PC-9 (cell line): ENCODE measurements around the gene ARV1. TPM values are rescaled to one million over a fixed set of nuclear protein-coding genes. Genes with fewer than 3 reads are reported as not detected.

Experiments used
- BruUV-seq: library from RNA; stranded (reverse); fragments of 400-500 nt; replicated peaks from 2 replicates; lab custom pipeline; 2021; lab: Mats Ljungman, UMichigan
- CTCF ChIA-PET: fragments of 300-600 bp; sonication (Branson Sonifier 250); formaldehyde crosslinking; loops from one replicate; lab custom pipeline; 2022; ENCODE audit warnings: antibody characterized with exemption; lab: Charles Lee
- POLR2A ChIA-PET: fragments of 300-600 bp; sonication (Branson Sonifier 250); formaldehyde crosslinking; loops from one replicate; lab custom pipeline; 2022; ENCODE audit warnings: antibody characterized with exemption; ENCODE audit not compliant: unreplicated experiment; lab: Charles Lee
- DNase-seq, 2 experiments: peaks; one replicate each; pipeline versions ENCODE4 v3.0.0 to v3.0.0-alpha.2; 2015 to 2022; ENCODE audit warnings: mixed read lengths in 1 of 2
- H2AFZ ChIP-seq: fragments of 200-600 bp; sonication (generic); 2 replicates; pipeline ENCODE4 v1.8.1; 2017; ENCODE audit warnings: antibody characterized with exemption
- H3F3A ChIP-seq: fragments of 200-600 bp; sonication (generic); 2 replicates; pipeline ENCODE4 v1.8.1; 2017; ENCODE audit warnings: antibody characterized with exemption, mild to moderate bottlenecking, low read depth; ENCODE audit not compliant: insufficient read depth
- H3K27ac ChIP-seq: fragments of 200-600 bp; sonication (generic); 2 replicates; pipeline ENCODE4 v1.6.1; 2016; ENCODE audit warnings: mixed run types
- H3K27me3 ChIP-seq: fragments of 200-600 bp; sonication (generic); 2 replicates; pipeline ENCODE4 v1.6.1; 2016; ENCODE audit warnings: low read depth, mixed run types; ENCODE audit not compliant: insufficient read depth
- H3K36me3 ChIP-seq: fragments of 200-600 bp; sonication (generic); 2 replicates; pipeline ENCODE4 v1.6.1; 2016; ENCODE audit warnings: low read depth, mixed run types
- H3K4me1 ChIP-seq: fragments of 200-600 bp; sonication (generic); replicated peaks from 2 replicates; pipeline ENCODE4 v1.6.1; 2016; ENCODE audit warnings: mixed run types; ENCODE audit not compliant: insufficient read depth
- H3K4me2 ChIP-seq: fragments of 200-600 bp; sonication (generic); 2 replicates; pipeline ENCODE4 v1.6.1; 2017; ENCODE audit warnings: mixed run types
- H3K4me3 ChIP-seq: fragments of 200-600 bp; sonication (generic); 2 replicates; pipeline ENCODE4 v1.6.1; 2016; ENCODE audit warnings: mixed run types
- H3K79me2 ChIP-seq: fragments of 200-600 bp; sonication (generic); 2 replicates; pipeline ENCODE4 v1.6.1; 2017; ENCODE audit warnings: low read depth, mixed run types
- H3K9me2 ChIP-seq: fragments of 200-600 bp; sonication (generic); 2 replicates; pipeline ENCODE4 v1.8.1; 2017; ENCODE audit warnings: mild to moderate bottlenecking; ENCODE audit not compliant: insufficient read depth
- H3K9me3 ChIP-seq: fragments of 200-600 bp; sonication (generic); 2 replicates; pipeline ENCODE4 v1.8.1; 2016; ENCODE audit warnings: low read depth; ENCODE audit not compliant: insufficient read depth
- H4K20me1 ChIP-seq: fragments of 200-600 bp; sonication (generic); 2 replicates; pipeline ENCODE4 v1.8.1; 2017; ENCODE audit not compliant: insufficient read depth
- CTCF ChIP-seq: fragments of 200-600 bp; sonication (generic); conservative IDR thresholded peaks from 2 replicates; pipeline ENCODE4 v1.6.1; 2017; ENCODE audit warnings: mixed run types, antibody characterized with exemption, mild to moderate bottlenecking, moderate library complexity
- EZH2 ChIP-seq: fragments of 200-600 bp; sonication (generic); IDR thresholded peaks from 2 replicates; pipeline ENCODE4 v1.8.0; 2017; ENCODE audit warnings: antibody characterized with exemption, low read depth
- intact Hi-C: fragments of 100-400 bp; cut with micrococcal nuclease; formaldehyde crosslinking; loops from one replicate; pipeline ENCODE4 v1.10.0; 2022; ENCODE audit not compliant: unreplicated experiment
- total RNA-seq: library from RNA; stranded (reverse); gene quantifications from 2 replicates; pipeline ENCODE4 v1.2.3, GENCODE V29; 2021

The ARV1 gene
- total RNA-seq, 1 experiment from 2014 or later: 12.0 TPM

- no peak for TF ChIP-seq CTCF
- Histone ChIP-seq H3K9me3 (no peaks in the 10 kb centered on the region), H3K4me1 (no peaks in the 10 kb centered on the region), H3K36me3 (no peaks in the 10 kb centered on the region), H3K79me2 (no peaks in the 10 kb centered on the region), H2AFZ (no peak overlapping the region), H3K4me2 (no peak overlapping the region), H3F3A (no peaks in the 10 kb centered on the region), H3K4me3 (no peak overlapping the region), H4K20me1 (no peaks in the 10 kb centered on the region), H3K27me3 (peaks cover 28% of the 10 kb centered on the region), H3K9me2 (no peaks in the 10 kb centered on the region), H3K27ac (no peak overlapping the region)
- ChIA-PET POLR2A (no interaction called here), CTCF (no interaction called here)
- DNase-seq: no peak
- intact Hi-C loops: no loop called here
- no TSS peak for BruUV-seq
These were observed 57.5 kb downstream of the ARV1 start for GRCh38 chr1:231036416-231036815.

GRCh38 chr1:231037585-231038517 is 59.0 kb downstream of the ARV1 start:
- DNase-seq: no peak
- Histone ChIP-seq H3K9me2 (no peaks in the 10 kb centered on the region), H2AFZ (no peak overlapping the region), H3K9me3 (no peaks in the 10 kb centered on the region), H4K20me1 (no peaks in the 10 kb centered on the region), H3K4me1 (no peaks in the 10 kb centered on the region), H3K36me3 (no peaks in the 10 kb centered on the region), H3K4me3 (no peak overlapping the region), H3K79me2 (no peaks in the 10 kb centered on the region), H3K27me3 (peaks cover 28% of the 10 kb centered on the region), H3F3A (no peaks in the 10 kb centered on the region), H3K27ac (no peak overlapping the region), H3K4me2 (no peak overlapping the region)
- POLR2A ChIA-PET: no interaction called here
- intact Hi-C loops: no loop called here
- TF ChIP-seq EZH2 (no peak), CTCF (no peak)
- BruUV-seq: no TSS peak
- CTCF ChIA-PET: no interaction called here

GRCh38 chr1:231039161-231040018 is 60.5 kb downstream of the ARV1 start:
- TF ChIP-seq CTCF (no peak), EZH2 (no peak)
- Histone ChIP-seq H3K27ac (no peak overlapping the region), H3K27me3 (peaks cover 28% of the 10 kb centered on the region), H3K4me2 (peak overlapping the region; percentile 34; the same call in 1 of the 2 replicates), H3K36me3 (no peaks in the 10 kb centered on the region), H2AFZ (no peak overlapping the region), H4K20me1 (no peaks in the 10 kb centered on the region), H3F3A (no peaks in the 10 kb centered on the region), H3K9me2 (no peaks in the 10 kb centered on the region), H3K79me2 (no peaks in the 10 kb centered on the region), H3K4me3 (no peak overlapping the region; the same call in 1 of the 2 replicates), H3K9me3 (no peaks in the 10 kb centered on the region), H3K4me1 (no peaks in the 10 kb centered on the region)
- intact Hi-C loops: no loop called here
- ChIA-PET POLR2A (no interaction called here), CTCF (no interaction called here)
- BruUV-seq: no TSS peak
- peak in 1 of 2 experiments; percentile 8 for DNase-seq
